Trophoblast cell (in vitro differentiated cells and primary cell): ENCODE data around the gene JARID2.
A peak's percentile ranks its signal among the peaks of the same experiment; 100 is the strongest.

Source experiments
- DNase-seq, 2 donors: peaks; one replicate each; pipeline ENCODE4 v3.0.0-alpha.2; 2016
- H2AFZ ChIP-seq: 2 replicates; pipeline ENCODE4 v1.6.1; 2013; ENCODE audit warnings: low read length, moderate library complexity, mild to moderate bottlenecking; ENCODE audit not compliant: insufficient read depth, poor library complexity
- H2AK5ac ChIP-seq: 2 replicates; pipeline ENCODE4 v1.6.1; 2013; ENCODE audit warnings: mild to moderate bottlenecking, low read length
- H2BK120ac ChIP-seq: 2 replicates; pipeline ENCODE4 v1.6.1; 2013; ENCODE audit warnings: low read length, mild to moderate bottlenecking, moderate library complexity; ENCODE audit not compliant: insufficient read depth, poor library complexity
- H2BK12ac ChIP-seq: 2 replicates; pipeline ENCODE4 v1.6.1; 2013; ENCODE audit warnings: mild to moderate bottlenecking, low read length, moderate library complexity
- H2BK5ac ChIP-seq: 2 replicates; pipeline ENCODE4 v1.6.1; 2013; ENCODE audit warnings: low read length, low read depth, moderate library complexity, mild to moderate bottlenecking; ENCODE audit not compliant: poor library complexity
- H3K14ac ChIP-seq: 2 replicates; pipeline ENCODE4 v1.6.1; 2013; ENCODE audit warnings: mild to moderate bottlenecking, low read length
- H3K18ac ChIP-seq: 2 replicates; pipeline ENCODE4 v1.6.1; 2013; ENCODE audit warnings: mild to moderate bottlenecking, low read length
- H3K23ac ChIP-seq: 2 replicates; pipeline ENCODE4 v1.6.1; 2013; ENCODE audit warnings: low read length
- H3K27ac ChIP-seq: 2 replicates; pipeline ENCODE4 v1.5.1; 2013; ENCODE audit warnings: low read depth, mild to moderate bottlenecking, inconsistent platforms, low read length, moderate library complexity
- H3K27me3 ChIP-seq: 2 replicates; pipeline ENCODE4 v1.6.1; 2013; ENCODE audit warnings: inconsistent platforms, mild to moderate bottlenecking, low read length, moderate library complexity; ENCODE audit not compliant: insufficient read depth
- H3K36me3 ChIP-seq, 2 experiments: 1 replicate in 1 of 2; 2 replicates in 1 of 2; pipeline ENCODE4 v1.6.1; 2013; ENCODE audit warnings: low read length in 2 of 2, mild to moderate bottlenecking in 2 of 2, moderate library complexity in 1 of 2; ENCODE audit not compliant: insufficient read depth in 2 of 2, control insufficient read depth in 1 of 2
- H3K4ac ChIP-seq: 2 replicates; pipeline ENCODE4 v1.6.1; 2013; ENCODE audit warnings: low read depth, mild to moderate bottlenecking, low read length, moderate library complexity
- H3K4me1 ChIP-seq, 2 experiments: 1 replicate in 1 of 2; 2 replicates in 1 of 2; pipeline ENCODE4 v1.6.1; 2013; ENCODE audit warnings: low read length in 2 of 2, mild to moderate bottlenecking in 2 of 2, moderate library complexity in 1 of 2; ENCODE audit not compliant: insufficient read depth in 2 of 2, control insufficient read depth in 1 of 2
- H3K4me2 ChIP-seq: 2 replicates; pipeline ENCODE4 v1.6.1; 2013; ENCODE audit warnings: inconsistent platforms, mild to moderate bottlenecking, low read length, moderate library complexity
- H3K4me3 ChIP-seq: 2 replicates; pipeline ENCODE4 v1.5.1; 2013; ENCODE audit warnings: mild to moderate bottlenecking, low read depth, low read length, inconsistent platforms
- H3K79me1 ChIP-seq: one replicate; pipeline ENCODE4 v1.6.1; 2013; ENCODE audit warnings: low read length
- H3K79me2 ChIP-seq: 2 replicates; pipeline ENCODE4 v1.6.1; 2013; ENCODE audit warnings: low read length, mild to moderate bottlenecking; ENCODE audit not compliant: control insufficient read depth, insufficient read depth, poor library complexity
- H3K9ac ChIP-seq: 2 replicates; pipeline ENCODE4 v1.6.1; 2013; ENCODE audit warnings: mild to moderate bottlenecking, low read length
- H3K9me3 ChIP-seq: 2 replicates; pipeline ENCODE4 v1.6.1; 2013; ENCODE audit warnings: low read depth, mild to moderate bottlenecking, control low read depth, inconsistent platforms, low read length; ENCODE audit not compliant: insufficient read depth
- H4K12ac ChIP-seq: 2 replicates; pipeline ENCODE4 v1.6.1; 2013; ENCODE audit warnings: low read depth, mild to moderate bottlenecking, low read length, moderate library complexity
- H4K8ac ChIP-seq: 2 replicates; pipeline ENCODE4 v1.6.1; 2013; ENCODE audit warnings: low read depth, mild to moderate bottlenecking, low read length, moderate library complexity
- H4K91ac ChIP-seq: one replicate; pipeline ENCODE4 v1.6.1; 2013; ENCODE audit warnings: low read depth, mild to moderate bottlenecking, low read length, moderate library complexity
- WGBS: extraction: QIAGEN DNeasy Blood & Tissue Kit; methylation state at CpG from one replicate; pipeline ENCODE4 v1.1.7; 2013; ENCODE audit warnings: missing lambda C conversion rate; ENCODE audit not compliant: insufficient read length, insufficient coverage; ENCODE audit errors: extremely low coverage; 5-methylcytosine and 5-hydroxymethylcytosine counted together

The JARID2 gene

DNA sequence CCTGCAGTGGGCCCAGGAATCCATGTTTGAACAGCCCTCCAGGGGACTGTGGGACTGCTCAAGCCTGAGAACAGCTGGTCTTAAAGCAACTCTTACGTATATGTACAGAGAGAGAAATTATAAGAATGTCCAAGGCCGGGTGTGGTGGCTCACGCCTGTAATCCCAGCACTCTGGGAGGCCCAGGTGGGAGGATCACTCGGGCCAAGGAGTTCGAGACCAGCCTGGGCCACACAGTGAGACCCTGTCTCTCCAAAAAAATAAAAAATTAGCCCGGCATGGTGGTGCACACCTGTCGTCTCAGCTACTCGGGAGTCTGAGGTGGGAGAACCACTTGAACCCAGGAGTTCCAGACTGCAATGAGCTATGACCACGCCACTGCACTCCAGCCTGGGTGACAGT, 283.0 kb downstream of the JARID2 start:
- H2AK5ac ChIP-seq: no peak overlapping the region
- no peak overlapping the region for H3K9ac ChIP-seq
- H3K79me1 ChIP-seq: no peaks in the 10 kb centered on the region
- no CpG with 5 or more reads among the region's 9 CpGs for WGBS
- H3K14ac ChIP-seq: no peak overlapping the region
- H2BK120ac ChIP-seq: no peak overlapping the region
- H3K4me2 ChIP-seq: no peak overlapping the region
- no peak overlapping the region for H3K4ac ChIP-seq
- H3K27ac ChIP-seq: no peak overlapping the region
- no peaks in the 10 kb centered on the region for H3K4me1 ChIP-seq
- no peak overlapping the region for H3K23ac ChIP-seq
- no peak overlapping the region for H3K4me3 ChIP-seq
- H2BK12ac ChIP-seq: no peak overlapping the region
- no peak overlapping the region for H2BK5ac ChIP-seq
- H3K18ac ChIP-seq: no peak overlapping the region
- no peaks in the 10 kb centered on the region for H3K79me2 ChIP-seq
- peaks cover 16 to 21% of the 10 kb centered on the region in 2 experiments for H3K36me3 ChIP-seq
- H4K8ac ChIP-seq: no peak overlapping the region
- H3K9me3 ChIP-seq: no peaks in the 10 kb centered on the region
- H4K91ac ChIP-seq: no peak overlapping the region
- H3K27me3 ChIP-seq: no peaks in the 10 kb centered on the region
- no peak overlapping the region for H4K12ac ChIP-seq
- H2AFZ ChIP-seq: no peak overlapping the region
- peak in 1 of 2 donors; percentile 34 for DNase-seq

DNA sequence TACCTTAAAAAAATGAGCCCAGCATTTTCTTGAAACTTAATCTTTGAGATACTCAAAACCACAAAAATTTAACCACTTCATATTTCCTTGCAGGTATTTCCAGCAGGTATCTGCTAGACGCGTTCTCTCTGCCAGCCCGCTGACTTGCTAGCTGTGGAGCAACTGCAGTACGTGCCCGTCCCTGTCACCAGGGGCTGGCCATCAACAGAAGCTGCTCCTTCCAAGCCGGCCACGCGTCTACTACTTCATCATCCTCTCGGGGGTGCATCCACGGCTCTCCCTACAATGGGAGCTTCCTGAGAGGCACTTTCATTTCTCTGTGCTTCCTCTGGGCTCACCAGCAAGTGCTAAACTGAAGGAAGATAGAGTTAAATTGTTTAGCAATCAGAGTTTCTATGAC, 284.5 kb downstream of the JARID2 start:
- Histone ChIP-seq H3K36me3 (peaks cover 9 to 12% of the 10 kb centered on the region in 2 experiments), H3K9me3 (no peaks in the 10 kb centered on the region), H2BK5ac (no peak overlapping the region), H4K91ac (no peak overlapping the region), H3K4ac (no peak overlapping the region), H2BK12ac (no peak overlapping the region), H4K12ac (no peak overlapping the region), H3K79me1 (no peaks in the 10 kb centered on the region), H3K9ac (no peak overlapping the region), H3K14ac (no peak overlapping the region), H3K79me2 (no peaks in the 10 kb centered on the region), H4K8ac (no peak overlapping the region), H3K4me1 (no peaks in the 10 kb centered on the region), H3K27me3 (no peaks in the 10 kb centered on the region), H3K18ac (no peak overlapping the region), H3K23ac (no peak overlapping the region), H3K4me3 (no peak overlapping the region), H3K4me2 (no peak overlapping the region), H3K27ac (no peak overlapping the region), H2AK5ac (no peak overlapping the region), H2BK120ac (no peak overlapping the region), H2AFZ (no peak overlapping the region)
- WGBS: no CpG with 5 or more reads among the region's 10 CpGs
- peak in 1 of 2 donors; percentile 52 for DNase-seq

DNA sequence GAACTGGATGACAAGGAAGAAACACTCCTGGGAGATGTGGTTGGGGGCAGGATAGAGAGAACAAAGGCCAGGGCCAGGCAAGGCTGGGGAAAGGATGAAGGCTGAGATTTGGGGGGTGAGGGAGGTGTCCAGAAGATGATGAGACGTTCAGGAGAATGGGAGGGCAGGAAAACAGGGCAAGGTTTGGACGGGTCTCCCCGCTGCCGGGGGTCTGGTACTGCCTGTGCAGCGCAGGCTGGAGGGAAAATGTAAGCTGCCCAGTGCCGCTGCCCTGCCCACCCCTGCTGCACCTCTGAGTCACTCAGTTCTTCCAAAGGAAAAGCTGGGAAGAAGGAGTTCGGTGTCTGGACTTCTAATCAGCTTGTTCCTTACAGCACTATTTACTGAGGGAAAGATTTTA, 286.1 kb downstream of the JARID2 start:
- no peak overlapping the region for H3K4ac ChIP-seq
- no peak overlapping the region for H3K4me3 ChIP-seq
- no peaks in the 10 kb centered on the region for H3K4me1 ChIP-seq
- no peak overlapping the region for H2AFZ ChIP-seq
- WGBS: no CpG with 5 or more reads among the region's 7 CpGs
- no peak overlapping the region for H3K27ac ChIP-seq
- DNase-seq: no peak
- H3K36me3 ChIP-seq: peaks cover 8 to 12% of the 10 kb centered on the region in 2 experiments
- H3K23ac ChIP-seq: no peak overlapping the region
- H2BK120ac ChIP-seq: no peak overlapping the region
- no peak overlapping the region for H4K8ac ChIP-seq
- H3K4me2 ChIP-seq: no peak overlapping the region
- H3K27me3 ChIP-seq: no peaks in the 10 kb centered on the region
- H4K12ac ChIP-seq: no peak overlapping the region
- H3K18ac ChIP-seq: no peak overlapping the region
- no peak overlapping the region for H3K14ac ChIP-seq
- H3K9ac ChIP-seq: peak overlapping the region; percentile 33
- no peak overlapping the region for H2BK5ac ChIP-seq
- H2AK5ac ChIP-seq: no peak overlapping the region
- no peak overlapping the region for H4K91ac ChIP-seq
- H3K79me2 ChIP-seq: no peaks in the 10 kb centered on the region
- no peaks in the 10 kb centered on the region for H3K9me3 ChIP-seq
- no peaks in the 10 kb centered on the region for H3K79me1 ChIP-seq
- H2BK12ac ChIP-seq: no peak overlapping the region

GRCh38 chr6:15533379-15534026, 287.6 kb downstream of the JARID2 start:
- peak; percentile 27 to 70 for DNase-seq

More at GRCh38 chr6:15533379-15534026, 287.6 kb downstream of the JARID2 start:
- Histone ChIP-seq H3K4me2 (no peak overlapping the region), H2BK12ac (no peak overlapping the region), H3K27me3 (no peaks in the 10 kb centered on the region), H3K9ac (no peak overlapping the region), H3K79me2 (no peaks in the 10 kb centered on the region), H3K4ac (no peak overlapping the region), H4K8ac (no peak overlapping the region), H3K36me3 (peaks cover 8 to 12% of the 10 kb centered on the region in 2 experiments), H3K9me3 (peaks cover 3% of the 10 kb centered on the region), H2AFZ (no peak overlapping the region), H4K91ac (no peak overlapping the region), H2AK5ac (no peak overlapping the region), H3K18ac (no peak overlapping the region), H3K27ac (no peak overlapping the region), H4K12ac (no peak overlapping the region), H3K4me3 (peak overlapping the region; percentile 23), H3K23ac (no peak overlapping the region), H2BK120ac (no peak overlapping the region), H2BK5ac (no peak overlapping the region), H3K14ac (no peak overlapping the region), H3K79me1 (no peaks in the 10 kb centered on the region), H3K4me1 (no peaks in the 10 kb centered on the region)
- WGBS: no CpG with 5 or more reads among the region's 12 CpGs
